ENCODE data around the gene RAD9A.
A peak's percentile ranks its signal among the peaks of the same experiment; 100 is the strongest.

DNA sequence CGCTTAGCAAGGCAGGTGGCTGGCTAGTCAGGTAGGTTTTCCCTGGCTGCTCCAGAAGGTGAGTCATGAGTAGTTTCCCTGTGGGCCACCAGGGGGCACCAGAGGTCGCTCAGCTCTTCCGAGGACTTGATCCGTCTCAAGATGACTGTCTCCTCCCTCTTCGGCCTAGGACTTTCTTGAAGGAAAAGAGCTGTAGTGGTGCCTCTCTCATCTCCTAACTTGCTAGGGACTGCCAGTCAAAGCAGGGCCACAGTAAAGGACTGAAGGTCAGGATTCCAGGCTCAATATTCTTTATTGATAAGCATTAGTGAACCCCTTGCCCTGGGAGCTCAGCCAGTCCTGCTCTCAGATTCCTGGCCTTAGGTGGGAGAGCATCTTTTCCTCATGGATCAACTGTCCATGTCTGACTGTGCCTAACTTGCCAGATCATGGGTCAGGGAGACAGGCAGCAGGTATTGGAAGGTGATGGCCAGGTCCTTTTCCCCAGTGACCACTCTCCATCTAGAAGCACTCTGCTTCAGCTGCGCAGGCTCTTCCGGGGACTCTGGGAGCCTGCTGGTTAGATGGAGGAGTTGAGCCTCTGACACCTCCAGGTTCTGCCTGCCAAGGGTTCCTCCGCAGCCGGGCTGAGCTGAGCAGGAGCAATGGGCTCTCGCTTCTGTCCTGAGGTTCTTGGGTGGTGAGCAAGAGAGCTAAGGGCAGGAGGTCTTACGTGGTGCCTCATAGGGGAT is 40.3 kb upstream of the RAD9A start:
- TF ChIP-seq, protein P1, sequence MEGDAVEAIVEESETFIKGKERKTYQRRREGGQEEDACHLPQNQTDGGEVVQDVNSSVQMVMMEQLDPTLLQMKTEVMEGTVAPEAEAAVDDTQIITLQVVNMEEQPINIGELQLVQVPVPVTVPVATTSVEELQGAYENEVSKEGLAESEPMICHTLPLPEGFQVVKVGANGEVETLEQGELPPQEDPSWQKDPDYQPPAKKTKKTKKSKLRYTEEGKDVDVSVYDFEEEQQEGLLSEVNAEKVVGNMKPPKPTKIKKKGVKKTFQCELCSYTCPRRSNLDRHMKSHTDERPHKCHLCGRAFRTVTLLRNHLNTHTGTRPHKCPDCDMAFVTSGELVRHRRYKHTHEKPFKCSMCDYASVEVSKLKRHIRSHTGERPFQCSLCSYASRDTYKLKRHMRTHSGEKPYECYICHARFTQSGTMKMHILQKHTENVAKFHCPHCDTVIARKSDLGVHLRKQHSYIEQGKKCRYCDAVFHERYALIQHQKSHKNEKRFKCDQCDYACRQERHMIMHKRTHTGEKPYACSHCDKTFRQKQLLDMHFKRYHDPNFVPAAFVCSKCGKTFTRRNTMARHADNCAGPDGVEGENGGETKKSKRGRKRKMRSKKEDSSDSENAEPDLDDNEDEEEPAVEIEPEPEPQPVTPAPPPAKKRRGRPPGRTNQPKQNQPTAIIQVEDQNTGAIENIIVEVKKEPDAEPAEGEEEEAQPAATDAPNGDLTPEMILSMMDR (IDR thresholded peaks at IDR 0.05; ENCODE audit: insufficient read depth, low read depth, low read length) = peak; percentile 89
- no peak for TF ChIP-seq EZH2 (IDR thresholded peaks at IDR 0.05; ENCODE audit: insufficient read depth, low read length)

Data from astrocyte (in vitro differentiated cells and primary cell).